HG03442 (cell line): ENCODE results near the gene WIPI1.

ENCODE experiments used
- ATAC-seq: cut with Tn5 transposase; IDR thresholded peaks from one replicate; pipeline ENCODE4 v1.9.1; 2021; ENCODE audit warnings: mild to moderate bottlenecking, moderate library complexity; ENCODE audit not compliant: unreplicated experiment

WIPI1 gene

GRCh38 chr17:68461122-68461539, 3.8 kb upstream of the WIPI1 start:
- ATAC-seq = no peak

GRCh38 chr17:68460715-68461114, 3.4 kb upstream of the WIPI1 start:
- no peak for ATAC-seq

GRCh38 chr17:68460146-68460545, 2.9 kb upstream of the WIPI1 start:
- ATAC-seq = no peak

- ATAC-seq = peak; percentile 23
Observed at GRCh38 chr17:68459037-68459639, 1.8 kb upstream of the WIPI1 start.

GRCh38 chr17:68458260-68459036, 1.2 kb upstream of the WIPI1 start:
- ATAC-seq = no peak

DNA sequence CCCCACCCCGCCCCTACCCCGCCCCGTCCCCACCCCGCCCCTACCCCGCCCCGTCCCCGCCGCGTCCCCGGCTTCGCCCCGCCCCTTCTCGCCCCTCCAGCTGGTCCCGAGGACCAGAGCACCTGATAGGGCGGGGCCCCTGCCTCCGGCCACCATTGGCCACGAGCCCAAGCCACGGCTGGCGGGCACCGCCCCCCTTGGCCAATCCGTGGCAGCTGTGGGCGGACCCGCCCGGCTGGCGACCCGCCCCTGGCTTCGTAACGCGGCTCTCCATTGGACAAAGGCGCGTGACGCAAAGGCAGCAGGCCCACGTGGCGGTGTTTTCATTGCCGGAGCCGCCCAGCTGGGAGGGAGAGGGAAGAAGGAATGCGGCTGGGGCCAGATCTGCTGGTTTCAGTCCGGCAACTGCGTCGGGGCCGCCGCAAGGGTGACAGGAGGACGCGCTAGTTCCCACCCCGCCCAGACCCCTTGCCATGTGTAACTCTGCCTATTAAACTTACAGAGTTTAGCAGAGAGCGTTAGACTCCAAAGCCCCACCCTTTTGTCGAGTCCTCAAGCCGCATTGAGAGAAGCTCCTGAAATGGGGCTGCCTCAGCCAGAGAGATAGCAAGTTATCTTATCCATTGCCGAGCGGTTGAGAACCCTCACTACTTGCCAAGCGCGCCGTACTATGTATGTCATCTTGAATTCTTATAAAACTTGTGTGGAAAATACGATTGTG, 403 bp upstream of the WIPI1 start:
- ATAC-seq = peak; percentile 69

DNA sequence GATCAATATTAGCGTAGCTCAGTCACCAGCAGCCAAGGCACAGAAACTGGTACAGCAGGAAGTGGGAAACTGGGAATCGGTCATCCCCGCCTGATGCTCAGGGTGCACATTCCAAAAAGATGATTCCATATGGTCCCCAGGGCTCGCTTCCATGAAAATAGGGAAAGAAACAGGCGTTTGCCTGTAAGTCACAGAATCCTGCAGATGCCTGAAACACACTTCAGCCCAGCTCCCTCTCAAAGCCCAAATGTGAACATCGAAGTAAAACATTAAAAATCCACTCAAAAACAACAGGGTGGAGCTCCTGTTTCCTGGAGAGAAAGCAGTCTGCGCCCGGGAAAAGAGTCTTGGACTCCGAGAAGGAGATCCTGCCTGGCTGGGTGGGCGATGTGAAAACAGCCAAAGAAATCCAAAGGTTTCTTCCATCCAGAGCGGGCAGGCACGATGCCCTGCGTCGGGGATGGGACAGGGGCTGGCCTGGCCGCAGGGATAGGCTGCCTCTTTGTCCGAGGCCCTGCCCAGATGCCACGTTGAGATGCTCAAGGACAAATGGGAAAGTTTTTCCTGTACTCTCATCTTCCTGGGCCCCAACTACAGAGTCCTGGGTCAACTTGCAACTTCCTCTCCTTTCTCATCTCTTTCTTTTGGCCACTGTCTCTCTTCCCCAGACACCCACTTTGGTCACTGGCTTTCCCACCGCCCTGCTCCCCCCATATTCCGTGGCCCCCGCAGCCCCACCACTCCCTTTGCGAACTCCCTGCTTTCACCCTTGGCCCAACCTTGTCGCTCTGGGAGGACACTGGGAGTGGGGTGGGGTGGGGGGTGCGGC, 743 bp downstream of the WIPI1 start:
- no peak for ATAC-seq

GRCh38 chr17:68455901-68456338, 1.4 kb downstream of the WIPI1 start:
- ATAC-seq = no peak

DNA sequence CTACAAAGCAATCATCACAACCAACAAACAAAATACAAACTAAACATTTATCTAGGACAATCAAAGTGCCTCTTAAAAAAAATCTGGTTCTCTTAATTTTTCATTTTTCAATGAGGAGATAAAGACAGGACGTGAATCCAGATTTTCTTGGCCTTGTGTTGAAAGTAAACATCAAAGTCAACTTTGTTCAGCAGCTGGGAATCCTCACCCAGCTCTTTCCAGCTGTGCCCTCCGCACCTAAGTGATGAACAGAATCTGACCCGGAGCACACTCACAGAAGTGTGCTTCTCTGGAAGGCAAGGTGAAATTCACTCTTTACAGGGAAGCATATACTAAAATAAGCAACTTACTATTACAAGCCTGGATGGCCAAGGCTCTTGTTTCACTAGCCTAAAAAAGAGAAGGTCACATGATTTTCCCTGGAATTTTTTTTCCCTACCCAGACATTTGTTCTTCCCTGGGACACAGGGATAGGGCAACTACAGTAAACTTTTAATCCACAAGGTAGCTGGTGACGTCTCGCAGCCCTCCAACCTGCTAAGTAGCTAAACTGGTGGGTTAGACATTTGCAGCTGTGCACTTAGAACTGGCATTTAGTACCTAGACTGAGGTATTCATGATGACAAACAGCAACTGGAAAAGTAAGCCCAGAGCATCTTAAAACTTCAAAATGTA, 3.2 kb downstream of the WIPI1 start:
- ATAC-seq = no peak

DNA sequence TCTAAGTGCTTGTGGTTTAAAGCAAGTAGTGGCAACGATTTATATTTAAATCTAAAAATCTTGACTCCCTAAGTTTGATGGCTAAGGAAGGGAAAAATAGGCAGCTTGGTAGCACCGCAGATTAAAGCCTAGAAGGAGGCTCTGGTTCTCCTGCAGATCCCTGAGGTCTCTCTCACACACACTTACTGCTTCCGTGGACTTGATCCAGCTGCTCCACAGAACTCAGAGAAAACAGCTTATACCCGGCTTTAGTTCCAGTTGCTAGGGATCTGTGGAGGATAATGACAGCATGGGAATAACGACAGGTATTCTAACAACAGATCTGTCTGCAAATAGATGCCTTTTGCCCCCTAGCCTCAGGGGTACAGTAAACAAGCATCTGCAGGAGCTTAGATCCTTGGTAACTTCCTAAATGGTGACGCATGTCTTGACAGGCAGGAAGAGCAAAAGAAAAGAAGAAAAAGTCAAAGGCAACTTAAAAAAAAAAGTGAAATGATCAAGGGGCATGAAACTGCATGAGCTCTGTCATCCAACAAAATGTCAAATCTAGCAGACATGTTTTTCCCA, 4.5 kb downstream of the WIPI1 start:
- ATAC-seq = no peak

GRCh38 chr17:68451670-68452354, 5.5 kb downstream of the WIPI1 start:
- ATAC-seq = no peak

- no peak for ATAC-seq
Observed at GRCh38 chr17:68450801-68451200, 6.5 kb downstream of the WIPI1 start.

- ATAC-seq = no peak
Observed at GRCh38 chr17:68450391-68450790, 6.9 kb downstream of the WIPI1 start.

GRCh38 chr17:68449021-68449739, 8.1 kb downstream of the WIPI1 start:
- ATAC-seq = no peak

- no peak for ATAC-seq
Observed at GRCh38 chr17:68446626-68447041, 10.7 kb downstream of the WIPI1 start.

DNA sequence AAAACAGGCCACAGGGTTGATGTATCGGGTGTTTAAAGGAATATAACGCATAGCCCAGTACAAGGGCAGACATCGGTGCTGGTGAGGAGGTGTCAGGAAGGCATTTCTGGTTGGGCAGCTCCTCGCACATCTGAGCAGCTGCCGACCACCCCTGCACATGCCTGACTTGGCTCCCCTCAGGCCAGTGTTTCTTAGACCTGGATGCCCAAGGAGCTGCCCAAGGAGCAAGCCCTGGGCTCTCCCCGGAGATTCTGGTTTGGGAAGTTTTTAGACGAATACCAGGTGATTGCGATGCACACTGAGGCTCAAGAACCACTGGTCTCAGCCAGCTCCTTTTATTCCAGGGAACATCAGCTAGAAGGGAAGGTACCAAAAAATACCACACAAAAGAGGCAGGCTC, 11.6 kb downstream of the WIPI1 start:
- no peak for ATAC-seq

GRCh38 chr17:68443972-68444464, 13.3 kb downstream of the WIPI1 start:
- no peak for ATAC-seq

- ATAC-seq = no peak
Observed at GRCh38 chr17:68441070-68441770, 16.1 kb downstream of the WIPI1 start.
